GM19023 (cell line): Measurements from ENCODE around the gene CSMD2.

Experiments used
- ATAC-seq: cut with Tn5 transposase; IDR thresholded peaks from one replicate; pipeline ENCODE4 v1.9.1; 2021; ENCODE audit warnings: mild to moderate bottlenecking, moderate library complexity; ENCODE audit not compliant: unreplicated experiment

CSMD2 gene

DNA sequence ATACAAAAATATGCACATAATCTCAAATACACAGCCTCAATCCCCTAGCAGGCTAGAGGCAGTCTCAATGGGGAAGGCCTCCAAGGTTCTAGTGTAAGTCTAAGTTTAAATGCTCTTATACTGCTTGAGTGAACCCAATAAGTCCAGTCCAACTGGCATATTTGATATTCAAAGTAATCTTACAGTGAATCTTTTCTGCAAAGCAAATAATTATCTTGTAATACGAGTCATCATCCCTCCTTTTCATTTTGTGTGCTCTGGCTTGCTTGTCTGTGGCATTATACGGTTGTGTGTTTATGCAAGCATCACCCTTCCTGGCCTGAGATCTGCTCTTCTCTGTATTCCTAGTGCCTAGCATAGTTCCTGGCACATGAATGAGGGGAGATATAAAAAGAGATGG lies 468.1 kb downstream of the CSMD2 start:
- ATAC-seq = no peak

DNA sequence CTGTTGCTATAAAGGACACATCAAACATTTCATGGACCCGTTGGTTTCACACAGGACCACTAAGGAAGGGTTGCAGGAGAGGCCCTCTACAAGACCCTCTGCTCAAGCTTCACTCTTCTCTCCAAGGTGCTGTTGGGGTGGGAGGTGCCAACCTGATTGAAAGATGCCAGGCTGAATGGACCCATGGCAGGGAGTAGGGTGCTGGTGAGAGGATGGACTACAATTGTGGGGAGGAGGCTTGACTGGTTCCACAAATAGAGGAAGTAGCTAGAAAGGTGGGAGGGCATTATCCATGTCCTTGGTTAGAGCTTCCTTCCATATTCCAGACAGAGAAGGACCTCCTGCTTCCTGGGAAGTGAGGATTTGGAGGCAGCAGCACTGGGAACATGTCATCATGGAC lies 468.7 kb downstream of the CSMD2 start:
- ATAC-seq = no peak

DNA sequence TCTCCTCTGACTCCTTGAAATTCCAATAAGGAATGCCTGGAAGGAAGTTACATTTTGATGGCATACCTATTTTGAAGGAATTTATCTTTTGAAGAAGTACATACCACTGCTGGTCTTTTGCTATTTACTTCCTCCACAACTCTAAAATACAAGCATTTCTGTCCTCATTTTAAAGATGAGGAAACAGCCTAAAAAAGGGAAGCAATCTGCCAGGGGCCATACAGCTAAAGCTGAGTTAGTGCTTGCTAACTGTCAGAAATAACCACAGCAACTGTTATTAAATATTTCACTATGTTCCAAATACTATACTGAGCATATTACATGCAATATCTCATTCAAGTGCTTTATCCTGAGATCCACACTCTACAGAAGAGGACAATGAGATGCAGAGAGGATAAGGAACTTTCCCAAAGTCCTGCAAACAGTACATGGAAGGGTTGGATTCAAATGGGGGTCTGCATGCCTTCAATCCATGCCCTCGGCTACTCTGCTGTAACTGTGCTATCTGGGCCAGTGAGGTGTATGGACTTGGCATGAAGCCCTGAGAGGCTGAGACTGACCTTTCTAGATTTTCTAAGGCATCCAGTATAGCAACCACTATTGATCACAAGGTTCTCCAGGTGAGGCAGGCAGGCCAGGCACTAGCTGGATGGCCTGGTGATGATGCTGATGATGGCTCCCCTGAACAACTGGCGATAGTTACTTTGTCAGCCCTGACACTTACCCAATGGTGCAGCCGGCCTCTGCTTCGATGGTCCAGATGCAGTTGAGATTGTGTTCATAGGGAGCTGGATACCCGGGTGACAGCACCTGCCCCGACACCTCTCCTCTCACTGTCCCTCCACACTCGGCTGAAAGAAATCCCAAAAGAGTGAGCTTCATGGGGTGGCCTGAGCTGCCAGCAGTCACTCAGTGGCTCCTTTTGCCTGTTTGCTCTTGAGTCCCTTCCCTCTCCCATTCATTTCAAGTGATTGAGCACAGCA lies 472.5 kb downstream of the CSMD2 start:
- no peak for ATAC-seq

DNA sequence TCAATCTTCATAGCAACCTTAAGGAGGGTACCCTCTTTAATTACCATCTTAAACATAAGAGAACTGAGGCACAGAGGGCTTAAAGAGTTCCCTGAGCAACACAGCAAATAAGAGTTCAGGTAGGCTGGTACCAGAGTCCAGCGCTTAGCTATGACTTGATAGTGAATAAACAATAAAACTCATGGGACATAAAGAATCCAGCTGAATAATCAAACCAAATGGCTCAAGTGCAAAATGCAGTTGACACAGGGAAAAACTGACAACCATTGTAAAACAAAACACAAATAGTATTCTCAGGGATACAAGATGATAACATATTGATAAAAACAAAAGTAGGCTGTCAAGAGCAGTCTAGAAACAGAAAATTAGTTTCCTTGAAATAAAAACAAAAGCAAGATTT lies 478.0 kb downstream of the CSMD2 start:
- no peak for ATAC-seq

DNA sequence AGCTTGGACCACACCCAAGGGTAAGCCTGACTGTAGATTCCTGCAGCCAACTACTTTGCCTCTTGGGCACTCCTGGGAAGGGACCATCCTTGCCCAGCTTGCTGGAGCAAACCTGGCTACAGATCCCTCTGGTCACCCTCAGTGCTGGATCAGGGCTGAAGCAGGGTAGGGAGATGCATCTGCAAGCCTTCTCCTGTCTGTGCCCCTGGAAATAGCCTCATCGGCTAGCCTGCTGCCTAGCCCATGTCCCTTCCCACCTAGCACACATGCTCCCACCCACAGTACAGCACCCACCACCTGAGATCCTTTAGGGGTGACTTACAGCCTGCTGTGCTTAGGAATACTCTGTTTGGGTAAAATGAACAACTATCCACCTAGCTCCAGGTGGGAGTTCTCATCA lies 478.5 kb downstream of the CSMD2 start:
- ATAC-seq = no peak

DNA sequence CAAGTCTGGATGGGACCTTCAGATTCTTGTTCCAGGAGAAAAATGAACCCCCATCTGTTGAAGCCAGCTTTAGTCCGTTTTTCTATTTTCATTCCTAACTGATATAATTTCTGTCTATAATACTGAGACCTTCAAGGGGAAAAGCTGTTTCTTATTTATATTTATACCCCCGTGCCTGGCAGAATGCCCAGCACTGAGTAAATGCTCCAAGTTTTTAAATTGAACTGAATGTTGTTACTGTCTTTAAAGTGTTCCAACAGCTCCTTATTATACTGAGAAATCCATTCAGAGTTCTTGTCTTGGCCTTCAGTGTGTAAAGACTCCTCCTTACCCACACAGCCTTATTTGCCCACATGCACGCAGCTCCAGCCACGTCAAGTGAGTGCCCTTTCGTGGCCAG lies 479.8 kb downstream of the CSMD2 start:
- ATAC-seq = no peak

DNA sequence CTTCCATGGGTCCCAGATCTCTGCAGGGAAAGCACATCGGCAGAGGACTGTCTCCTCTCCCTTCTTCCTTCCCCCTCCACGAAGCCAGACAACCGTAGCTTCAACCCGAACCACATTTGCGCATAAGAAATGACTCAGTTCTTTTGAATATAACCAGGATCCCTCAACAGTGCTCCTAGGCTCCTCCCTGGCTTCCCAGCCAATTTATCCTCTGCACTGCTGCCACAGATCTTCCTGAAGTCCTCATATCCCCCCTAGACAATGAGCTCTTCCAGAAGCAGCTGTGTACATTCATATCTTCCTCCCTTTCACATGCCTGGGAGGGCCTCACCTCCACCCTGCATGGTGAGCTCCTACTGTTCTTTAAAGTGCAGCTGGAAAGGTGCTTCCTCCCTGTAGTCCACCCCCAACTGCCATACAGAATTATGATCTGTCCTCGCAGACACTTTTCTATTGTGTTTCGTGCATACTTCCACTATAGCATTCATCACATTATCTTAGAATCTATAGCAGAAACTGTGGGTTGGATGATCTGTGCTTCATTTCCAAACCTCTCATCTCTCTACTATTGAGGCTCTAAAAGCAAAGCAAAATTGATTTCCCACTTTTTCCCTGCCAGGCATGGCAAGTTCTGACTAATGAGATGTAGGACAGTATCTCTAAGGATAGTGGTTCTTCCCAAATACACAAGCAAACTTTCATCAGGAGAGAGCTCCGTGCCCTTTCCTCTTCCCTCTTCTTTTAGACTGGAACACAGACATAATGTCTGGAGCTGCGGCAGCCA lies 480.4 kb downstream of the CSMD2 start:
- ATAC-seq = no peak

DNA sequence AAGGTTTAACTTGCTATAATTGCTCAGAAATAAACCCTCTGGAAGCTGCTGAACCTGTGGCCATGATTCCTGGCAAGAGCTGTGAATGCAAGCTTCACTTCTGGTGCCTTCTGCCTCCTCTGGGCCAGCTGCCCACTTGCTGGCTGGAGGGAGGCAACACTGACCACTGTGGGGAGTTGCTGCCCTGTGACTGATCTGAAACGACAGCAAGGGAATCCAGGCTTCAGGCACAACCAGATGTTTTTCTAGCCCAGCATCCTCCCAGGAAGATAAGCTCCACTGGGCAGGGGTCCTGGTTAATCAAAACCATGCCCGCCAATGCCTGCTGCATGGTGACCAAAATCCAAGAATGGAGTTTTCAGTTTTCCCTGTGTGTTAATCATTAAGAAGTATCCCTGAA lies 481.1 kb downstream of the CSMD2 start:
- ATAC-seq = no peak

DNA sequence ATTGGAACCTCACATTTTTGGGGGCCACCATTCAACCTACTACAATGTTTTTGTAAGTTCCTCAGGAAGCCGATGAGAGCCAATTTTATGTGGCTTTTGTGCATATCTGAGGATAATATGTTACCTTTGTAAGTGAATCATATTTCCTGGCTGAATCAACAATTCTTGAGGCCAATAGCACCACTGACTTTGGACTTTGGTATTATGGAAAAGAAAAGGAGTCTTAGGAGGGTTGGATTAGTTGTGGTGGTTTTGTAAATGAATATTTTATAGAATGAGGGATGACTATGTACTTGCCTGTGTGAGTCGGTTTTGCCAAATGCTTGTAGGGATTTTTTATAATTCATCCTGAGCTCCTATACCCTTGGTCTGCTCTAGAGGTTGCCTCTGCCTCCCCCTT lies 482.7 kb downstream of the CSMD2 start:
- no peak for ATAC-seq

DNA sequence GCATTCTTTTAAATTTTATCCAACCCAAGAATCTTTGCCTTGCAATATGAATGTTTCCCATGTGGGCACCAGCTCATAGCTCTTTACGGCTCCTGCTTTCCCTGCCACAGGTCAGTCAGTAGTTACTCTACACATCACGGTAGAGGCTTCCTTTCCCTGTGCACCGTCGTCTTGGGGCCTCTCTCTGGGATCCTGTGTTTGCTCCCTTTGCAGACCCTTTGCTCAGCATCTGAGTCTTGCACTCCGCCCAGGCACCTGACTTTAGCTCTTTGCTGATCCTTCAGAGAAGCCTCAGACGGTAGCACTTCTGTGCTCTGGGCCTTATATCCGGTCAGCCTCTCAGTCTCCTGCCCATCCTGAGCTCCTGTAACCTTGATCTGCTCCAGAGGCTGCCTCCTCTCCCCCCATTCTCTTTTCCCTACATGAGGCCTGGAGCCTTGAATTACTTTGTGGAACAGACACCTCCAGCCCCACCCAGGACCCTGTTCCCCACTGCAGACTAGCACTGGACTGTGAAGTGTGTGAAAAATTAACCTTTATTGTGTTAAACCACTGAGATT lies 484.7 kb downstream of the CSMD2 start:
- ATAC-seq = no peak

DNA sequence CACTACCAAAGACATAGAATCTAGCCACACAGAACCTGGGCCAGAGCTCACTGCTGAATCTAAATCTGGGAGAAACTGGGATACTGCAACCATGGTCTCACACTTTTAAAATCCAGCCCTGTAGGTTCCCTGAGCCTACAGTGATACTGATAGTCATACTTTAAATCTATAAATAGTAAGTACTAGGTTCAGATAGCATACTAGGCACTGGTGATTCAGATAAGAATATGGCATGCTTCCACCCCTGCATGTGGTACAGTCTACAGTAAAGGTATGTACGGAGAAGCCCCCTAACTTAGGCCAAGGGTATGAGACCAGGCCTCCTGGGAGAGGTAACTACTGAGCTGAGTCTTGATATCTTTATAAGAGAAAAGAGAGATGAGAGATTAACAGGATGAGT lies 494.5 kb downstream of the CSMD2 start:
- ATAC-seq = no peak

DNA sequence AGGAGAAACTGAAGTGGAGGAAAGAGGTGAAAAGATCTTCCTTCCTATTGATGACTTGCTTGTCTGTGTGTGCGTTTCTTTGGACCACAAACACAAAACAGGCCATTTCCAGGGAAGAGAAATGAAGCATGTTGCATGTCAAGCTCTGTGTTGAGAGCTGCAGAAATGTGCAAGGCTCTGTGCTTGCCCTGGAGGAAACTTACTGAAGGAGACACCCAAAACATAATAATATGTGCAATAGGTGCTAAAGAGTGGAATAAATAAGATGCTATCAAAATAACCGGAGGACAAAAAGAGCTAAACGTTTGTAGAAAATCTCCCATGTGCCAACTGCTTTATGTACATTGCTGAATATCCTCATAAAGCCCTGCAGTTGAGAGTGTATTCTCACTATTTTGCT lies 496.3 kb downstream of the CSMD2 start:
- ATAC-seq = no peak

DNA sequence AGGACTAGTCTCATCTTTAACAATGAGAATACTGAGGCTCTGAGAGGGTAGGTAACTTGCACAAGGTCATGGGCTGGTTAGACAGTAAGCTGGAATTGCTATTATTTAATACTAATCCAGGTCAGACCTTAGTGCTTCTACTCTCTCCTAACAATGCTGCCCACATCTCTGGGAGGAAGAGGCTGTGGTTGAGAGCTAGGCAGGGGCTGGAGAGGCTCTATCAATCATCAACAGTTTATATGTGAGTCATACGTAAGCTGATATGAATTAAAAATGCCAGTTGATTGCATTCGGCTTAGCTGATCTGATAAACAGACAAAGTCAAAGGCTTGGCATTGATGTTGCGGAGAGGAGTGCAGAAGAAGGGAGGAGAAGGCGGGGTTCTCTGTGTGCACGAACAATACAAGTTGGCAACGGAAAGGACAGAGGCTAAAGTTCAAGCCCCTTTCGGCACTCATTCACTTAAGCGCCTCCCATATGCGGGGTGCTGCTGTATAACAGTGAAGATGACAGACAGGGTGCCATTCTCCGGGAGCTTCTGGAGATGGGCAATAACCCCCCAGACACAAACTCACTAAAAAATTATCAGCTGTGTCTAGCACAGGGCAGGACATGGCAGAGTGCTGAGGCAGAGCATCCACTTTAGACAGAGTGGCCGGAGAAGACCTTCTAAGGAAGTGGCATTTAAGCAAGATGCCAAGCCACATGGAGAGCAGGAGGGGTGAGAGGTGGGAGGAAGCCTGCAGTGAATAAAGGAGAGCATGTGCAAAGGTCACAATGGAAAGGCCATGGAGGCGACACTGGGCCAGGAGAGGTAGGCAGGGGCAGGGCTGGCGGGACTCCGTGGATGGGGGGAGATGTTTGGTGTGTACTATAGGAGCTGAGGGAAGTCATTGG lies 497.4 kb downstream of the CSMD2 start:
- ATAC-seq = no peak

DNA sequence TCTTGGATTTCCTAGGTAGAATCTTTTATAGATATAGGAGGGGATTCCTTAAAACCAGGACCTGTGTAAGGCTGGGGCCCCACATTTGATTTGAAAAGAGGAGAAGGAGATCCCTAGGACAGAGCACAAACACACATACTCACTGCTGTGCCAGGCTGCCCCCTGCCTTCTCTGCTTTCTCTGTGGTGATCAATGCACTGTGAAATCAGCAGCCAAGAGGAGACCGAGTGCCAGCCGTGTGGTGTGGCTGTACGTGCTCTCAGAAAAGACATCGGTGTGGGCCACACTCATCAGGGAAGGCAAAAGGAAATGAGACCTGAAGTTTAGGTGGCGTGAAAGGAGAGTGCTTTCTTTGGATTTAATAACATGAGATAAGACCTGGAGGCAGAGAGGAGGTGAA lies 498.4 kb downstream of the CSMD2 start:
- no peak for ATAC-seq

DNA sequence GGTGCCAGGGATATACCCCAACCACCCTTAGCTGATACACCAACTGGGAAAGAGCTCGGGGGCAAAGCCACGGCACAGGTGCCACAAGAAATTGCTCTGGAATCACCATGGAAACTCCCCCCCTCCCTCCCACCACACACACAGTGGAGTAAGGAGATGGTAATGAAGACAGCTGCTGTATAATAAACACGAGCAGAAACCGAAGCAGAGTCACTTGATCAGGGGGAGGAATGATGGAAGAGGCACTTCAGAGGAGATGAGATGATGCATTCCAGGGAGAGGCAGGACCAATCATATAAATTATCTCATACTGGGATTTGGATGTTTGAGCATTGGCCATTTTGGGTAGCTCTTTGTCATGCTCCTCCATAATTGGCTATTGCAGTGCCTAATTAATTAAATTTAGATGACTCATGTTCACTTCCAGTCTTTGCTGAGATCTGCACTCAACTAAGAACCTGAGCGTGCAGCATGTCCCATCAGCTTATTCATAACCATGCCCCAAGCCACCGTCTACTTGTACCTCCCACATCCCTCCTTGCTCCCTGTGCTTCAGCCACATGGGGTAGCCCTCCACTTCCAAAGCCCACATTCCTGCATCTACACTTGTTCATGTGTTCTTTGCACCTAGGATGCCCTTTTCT lies 503.1 kb downstream of the CSMD2 start:
- ATAC-seq = no peak

DNA sequence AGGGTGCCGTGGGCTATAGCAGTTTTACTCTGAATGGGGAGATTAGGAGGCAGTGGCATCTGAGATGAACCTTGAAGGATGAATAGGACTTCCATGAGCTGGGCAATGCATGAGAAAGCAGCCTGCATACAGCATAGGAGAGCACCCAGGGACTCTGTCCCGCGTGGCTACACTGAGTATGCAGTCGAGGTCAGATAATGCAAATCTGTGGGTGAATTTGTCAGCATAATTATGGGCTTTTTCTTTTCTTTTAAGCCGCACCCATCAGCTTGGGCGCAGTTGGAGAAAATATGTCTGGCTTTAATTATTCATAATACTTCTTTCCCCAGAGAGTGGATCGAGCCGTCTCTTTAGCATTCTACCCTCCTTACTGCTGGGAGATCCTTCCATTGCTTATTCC lies 504.1 kb downstream of the CSMD2 start:
- ATAC-seq = no peak

DNA sequence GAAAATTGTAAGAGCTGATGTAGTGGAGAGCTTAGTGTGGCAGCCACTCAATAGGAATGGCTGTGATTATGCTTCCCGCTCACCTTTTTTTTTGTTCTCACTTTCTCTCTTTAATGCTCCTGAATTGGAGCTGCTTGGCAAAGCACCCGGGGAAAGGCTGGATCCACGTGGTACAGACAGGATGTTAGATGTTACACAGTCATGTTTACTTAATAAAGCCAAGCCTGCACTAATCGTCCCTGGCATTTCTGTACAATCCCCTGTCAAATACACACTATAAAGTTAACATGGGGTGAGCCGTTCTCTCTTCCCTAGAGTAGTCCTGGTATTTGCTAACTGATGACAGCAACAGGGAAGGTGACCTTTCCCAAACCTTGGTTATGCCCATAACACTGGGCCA lies 504.8 kb downstream of the CSMD2 start:
- no peak for ATAC-seq

DNA sequence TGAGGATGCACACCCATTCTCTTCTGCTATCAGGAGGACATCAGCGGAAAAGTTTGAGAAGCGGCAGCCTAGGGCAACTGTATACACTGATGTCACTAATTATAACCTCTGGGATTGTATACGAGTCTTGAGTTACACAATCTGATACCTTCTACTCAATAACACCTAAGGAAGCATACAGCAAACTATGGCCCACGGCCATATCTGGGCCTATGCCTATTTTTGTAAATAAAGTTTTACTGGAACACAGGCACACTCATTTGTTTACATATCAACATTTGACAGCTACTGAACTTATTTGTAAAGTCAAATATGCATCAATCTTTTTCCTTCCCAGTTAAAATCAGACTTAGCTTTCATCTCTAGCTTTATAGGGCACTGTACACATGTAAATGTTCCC lies 505.4 kb downstream of the CSMD2 start:
- ATAC-seq = no peak

DNA sequence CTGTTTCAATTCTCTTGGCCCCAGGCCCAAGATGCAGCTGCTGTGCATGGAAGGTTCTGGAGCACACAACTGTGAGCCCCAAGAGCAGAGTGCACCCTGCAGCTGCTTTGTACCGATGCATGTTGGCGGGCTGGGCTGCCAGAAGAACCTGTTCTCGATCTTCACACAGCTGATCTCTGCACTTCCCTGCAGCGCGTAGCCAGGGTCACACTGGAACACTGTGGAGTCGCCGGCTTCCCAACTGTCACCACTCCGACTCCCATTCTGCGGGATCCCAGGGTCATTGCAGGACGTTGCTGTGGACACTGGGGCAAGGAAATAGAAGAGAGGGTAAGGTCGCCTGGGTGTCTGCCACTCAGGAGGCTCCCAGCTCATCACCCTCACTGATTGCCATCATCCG lies 507.2 kb downstream of the CSMD2 start:
- no peak for ATAC-seq

DNA sequence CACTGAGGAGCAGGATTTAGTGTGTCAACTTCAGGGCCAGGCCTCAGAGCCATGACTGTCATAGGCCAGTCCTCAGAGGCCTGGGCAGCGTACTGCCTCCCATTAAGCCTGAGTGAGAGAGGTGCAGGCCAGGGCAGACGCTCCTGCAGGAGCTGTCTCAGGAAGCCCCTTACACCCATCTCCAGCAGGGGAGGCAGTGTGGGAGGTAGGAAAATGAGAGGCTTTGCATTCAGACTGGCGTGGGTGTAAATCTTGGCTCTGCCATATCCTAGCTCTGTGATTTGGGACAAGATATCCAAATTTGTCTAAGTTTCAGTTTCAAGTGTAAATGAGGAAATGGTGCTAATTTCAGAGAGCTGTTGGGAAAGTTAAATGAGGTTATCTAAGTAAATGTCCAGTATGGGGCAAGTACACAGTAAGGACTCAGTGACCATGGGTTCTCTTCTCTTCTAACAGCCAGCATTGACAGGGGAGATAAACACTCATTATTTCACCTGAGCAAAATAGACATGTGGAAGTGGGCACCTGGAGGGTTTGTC lies 508.5 kb downstream of the CSMD2 start:
- no peak for ATAC-seq
